GM18508 (cell line): Measurements from ENCODE around the gene RBFOX2.
"Not testable (repeated sequence)": the region's sequence is repeated elsewhere in the genome, so short reads cannot be mapped to it uniquely, and the experiment has no call there.

Source experiments
- ATAC-seq: cut with Tn5 transposase; IDR thresholded peaks from one replicate; pipeline ENCODE4 v1.9.1; 2021; ENCODE audit warnings: moderate number of reproducible peaks; ENCODE audit not compliant: insufficient read depth, unreplicated experiment

Gene RBFOX2

DNA sequence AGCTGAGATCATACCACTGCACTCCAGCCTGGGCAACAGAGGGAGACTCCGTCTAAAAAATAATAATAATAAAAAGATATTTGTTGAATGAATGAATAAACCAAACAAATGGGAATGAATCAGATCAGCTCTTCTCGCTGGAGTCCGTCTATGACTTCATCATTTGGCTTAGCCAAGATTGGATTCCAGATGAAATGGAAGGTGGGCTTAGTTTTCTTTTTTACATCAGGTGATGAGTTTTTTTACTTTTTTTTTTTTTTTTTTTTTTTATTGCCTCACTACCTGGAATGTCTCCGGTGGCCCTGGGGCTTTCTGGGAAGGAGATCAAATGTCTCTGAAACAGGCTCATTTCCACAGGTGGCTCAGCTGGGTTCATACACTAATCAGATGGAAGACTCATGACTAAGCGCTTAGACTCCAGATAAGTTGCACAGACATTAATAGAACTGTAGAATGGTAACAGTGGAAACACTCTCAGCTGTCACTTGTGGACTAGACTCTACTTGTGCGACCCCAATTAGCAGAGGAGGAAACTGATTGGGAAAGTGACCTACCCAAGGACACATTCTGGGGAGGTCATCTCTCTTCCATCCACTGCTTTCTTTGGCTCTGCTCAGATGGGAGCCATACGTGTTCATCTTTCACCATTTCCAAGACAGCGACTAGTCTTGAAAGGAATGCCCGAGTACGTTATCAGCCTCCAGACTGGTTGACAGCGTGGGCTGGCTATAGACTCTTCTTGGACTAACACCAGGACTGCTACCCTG, 20.5 kb upstream of the RBFOX2 start:
- no peak for ATAC-seq

DNA sequence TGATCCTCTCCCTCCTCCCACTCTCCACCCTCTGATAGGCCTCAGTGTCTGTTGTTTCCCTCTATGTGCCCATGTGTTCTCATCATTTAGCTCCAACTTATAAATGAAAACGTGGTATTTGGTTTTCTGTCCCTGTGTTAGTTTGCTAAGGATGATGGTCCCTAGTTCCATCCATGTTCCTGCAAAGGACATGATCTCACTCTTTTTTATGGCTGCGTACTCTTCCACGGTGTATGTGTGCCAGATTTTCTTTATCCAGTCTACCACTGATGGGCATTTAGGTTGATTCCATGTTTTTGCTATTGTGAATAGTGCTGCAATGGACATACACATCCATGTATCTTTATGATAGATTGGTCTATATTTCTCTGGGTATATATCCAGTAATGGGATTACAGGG, 15.9 kb upstream of the RBFOX2 start:
- ATAC-seq = not testable (repeated sequence)

DNA sequence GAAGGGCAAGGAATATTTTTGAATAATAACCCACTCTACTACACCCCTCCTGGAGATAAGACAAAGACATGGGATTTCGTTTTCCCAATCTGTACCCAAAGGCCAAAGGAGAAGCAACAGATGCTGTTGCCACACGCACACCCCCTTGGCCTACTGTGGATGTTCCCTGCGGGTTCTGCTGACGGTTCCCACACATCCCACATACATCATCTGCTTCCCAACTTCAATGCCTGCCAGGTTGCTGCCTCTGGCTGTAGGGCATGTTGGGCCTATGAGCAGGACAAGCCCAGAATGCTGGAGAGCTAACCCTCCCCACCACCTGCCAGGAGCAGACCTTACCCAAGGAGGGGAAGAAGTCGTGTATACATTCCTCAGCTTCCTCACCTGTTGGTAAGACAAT, 13.6 kb upstream of the RBFOX2 start:
- ATAC-seq = no peak

DNA sequence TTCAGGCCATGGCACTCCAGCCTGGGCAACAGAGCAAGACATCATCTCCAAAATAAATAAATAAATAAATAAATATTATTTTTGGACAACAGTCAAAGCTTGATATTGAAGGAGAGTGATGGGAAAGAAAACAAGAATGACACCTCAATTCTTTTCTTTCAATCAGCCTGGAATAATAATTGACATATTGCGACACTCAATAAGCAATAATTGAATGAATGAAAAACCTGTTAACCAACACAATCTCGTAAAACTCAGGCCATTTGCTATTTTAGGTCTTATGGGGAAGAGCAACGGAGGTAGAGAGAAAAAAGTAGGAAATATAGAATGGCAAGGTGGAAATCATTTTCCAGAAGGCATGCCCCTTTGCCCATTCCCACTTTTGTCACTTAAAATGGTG, 10.5 kb upstream of the RBFOX2 start:
- no peak for ATAC-seq

DNA sequence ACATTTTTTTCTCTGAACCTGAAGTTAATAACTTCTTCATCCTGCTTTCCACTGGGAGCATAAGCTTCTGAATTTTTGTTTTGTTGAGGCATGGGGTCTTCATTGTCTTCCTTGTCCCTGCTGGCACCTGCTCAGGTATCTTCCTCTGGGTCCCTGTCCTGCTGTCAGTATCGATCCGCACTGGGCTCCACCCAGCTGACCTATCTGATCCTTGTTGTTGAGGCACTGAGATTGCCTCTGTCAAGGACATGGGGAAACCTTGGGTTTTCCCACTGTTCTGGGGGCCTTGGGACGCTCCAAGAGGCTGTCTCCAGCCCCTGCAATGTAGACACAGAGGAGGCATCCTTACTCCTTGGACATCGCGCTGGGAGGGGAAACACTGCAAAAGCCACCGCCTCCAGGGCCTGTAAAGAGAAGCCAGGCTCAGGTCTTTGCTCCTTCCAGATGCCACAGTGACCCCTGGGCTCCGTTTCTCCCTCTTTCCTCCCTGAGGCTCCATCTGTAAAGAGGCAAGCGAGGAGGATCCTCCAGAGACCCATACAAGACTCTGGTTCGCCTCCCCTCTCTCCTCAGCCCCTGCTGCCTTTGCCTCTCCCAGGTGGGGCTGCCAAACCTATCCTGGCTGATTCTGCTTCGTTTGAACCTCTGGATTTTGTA, 8.6 kb upstream of the RBFOX2 start:
- ATAC-seq = no peak

DNA sequence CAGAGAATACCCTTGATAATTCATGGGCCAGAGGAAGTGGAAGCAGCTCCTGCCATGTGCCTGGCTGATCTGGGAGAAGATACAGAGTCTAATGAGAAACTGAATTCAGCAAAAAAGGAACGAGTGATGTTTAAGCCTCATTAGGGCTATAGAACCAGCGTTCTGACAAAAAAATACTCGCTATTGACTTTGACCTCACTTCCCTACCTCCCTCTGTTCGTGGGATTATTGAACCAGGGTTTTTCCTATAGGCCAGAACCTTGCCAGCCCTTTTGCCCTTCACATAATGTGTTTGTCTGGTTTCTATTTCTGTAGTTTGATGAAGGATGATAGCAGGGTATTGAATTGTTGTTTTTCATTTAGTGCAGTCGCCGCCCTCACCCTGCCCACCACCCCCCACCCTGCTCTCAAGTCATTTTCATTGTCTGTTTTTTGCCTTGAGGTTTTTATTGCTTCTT, 7.6 kb upstream of the RBFOX2 start:
- no peak for ATAC-seq

DNA sequence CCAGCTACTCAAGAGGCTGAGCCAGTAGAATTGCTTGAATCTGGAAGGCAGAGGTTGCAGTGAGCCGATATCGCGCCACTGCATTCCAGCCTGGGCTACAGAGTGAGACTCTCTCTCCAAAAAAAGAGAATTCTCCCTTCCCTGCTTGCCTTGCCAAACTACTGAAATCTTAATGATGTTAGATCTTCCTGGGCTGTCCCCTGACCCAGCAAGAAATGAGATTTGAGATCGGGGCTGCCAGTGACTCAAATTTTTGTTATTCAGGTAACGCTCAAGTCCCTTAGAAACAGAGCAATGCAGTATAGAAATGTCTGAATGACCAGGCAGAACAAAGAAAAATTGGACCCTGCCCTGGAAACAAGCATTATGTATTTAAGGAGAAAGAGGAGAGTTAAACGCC, 4.0 kb upstream of the RBFOX2 start:
- ATAC-seq = no peak

DNA sequence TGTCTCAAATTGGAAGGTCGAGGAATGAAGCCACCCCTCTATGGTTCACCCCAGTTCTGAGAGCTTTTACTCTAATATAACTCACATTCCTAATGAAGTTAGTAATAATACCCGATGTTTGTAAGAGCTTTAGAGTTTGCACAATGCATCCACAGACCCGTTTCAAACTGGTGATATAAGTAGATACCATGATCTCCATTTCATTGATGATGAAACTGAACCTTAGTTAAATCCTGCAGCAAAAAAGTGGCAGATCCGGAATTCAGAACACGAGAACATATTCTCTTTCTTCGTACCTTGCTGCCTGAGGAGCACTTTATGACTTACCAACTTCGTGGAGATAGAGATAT, 757 bp upstream of the RBFOX2 start:
- ATAC-seq = no peak

DNA sequence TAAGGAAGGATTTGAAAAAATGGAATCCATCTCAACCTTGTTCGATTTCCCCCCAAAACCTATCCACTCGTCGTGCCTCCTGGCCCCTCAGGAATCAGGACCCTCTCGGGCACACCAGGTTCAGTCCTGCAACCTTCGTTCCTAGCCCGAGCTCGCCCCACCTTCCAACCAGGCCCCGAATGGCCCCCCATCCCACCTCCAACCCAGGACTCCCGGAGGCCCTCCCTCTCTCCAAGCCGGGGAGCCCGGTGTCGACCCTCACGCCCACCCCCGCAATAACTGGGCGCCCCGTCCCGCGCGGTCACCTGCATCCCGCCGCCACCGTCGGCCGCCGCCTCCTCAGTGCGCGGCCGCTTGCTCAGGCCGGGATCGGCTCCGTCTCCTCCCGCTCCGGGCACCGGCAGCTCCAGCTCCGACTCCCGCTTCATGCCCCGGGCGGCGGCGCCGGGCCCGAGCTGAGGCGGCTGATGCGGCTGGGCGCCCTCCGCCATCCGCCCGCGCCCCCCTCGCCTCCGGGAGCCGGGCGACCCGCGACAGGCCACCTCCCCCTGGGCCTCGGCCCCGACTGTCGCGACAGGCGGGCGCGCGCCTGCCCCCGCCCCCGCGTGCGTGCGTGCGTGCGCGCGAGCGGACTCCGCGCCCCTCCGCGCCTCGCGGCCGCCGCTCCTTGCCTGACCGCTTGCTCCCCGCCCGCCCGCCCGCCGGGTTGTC, 534 bp downstream of the RBFOX2 start:
- ATAC-seq = no peak

DNA sequence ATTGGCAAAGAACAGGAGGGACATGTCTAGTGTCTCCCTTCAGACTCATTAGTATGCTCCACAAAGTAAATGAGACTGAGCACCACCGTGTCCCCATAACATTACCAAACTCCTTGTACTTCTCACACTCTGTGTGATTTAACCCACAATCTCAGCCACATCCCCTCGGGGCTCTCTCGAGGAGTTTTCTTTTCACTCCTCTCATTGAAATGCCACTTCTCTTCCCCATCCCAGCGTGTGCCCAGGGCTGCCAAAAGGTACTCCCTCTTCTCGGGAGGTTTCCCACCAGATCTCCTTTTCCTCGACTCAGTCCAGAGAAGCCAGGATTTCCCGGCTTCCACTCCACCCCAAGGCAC, 1.1 kb downstream of the RBFOX2 start:
- ATAC-seq = no peak

DNA sequence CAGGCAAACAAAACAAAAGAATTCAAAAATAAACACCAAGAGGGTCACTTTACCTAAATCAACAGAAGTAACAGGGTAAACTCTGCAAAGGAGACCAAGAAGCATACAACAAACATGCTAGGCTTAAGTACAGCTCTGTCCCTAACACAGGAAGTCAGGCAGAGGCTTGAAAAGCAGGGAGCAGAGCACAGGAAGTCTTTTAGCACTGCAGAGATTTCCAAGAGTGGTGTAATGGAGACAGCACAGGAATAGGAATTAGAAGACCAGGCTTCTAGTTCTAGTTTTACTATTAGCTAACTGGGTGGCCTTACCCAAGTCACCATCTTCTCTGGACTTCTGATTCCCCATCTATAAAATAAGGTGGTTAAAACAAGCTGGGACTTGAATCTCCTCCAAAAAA, 1.9 kb downstream of the RBFOX2 start:
- ATAC-seq = no peak

DNA sequence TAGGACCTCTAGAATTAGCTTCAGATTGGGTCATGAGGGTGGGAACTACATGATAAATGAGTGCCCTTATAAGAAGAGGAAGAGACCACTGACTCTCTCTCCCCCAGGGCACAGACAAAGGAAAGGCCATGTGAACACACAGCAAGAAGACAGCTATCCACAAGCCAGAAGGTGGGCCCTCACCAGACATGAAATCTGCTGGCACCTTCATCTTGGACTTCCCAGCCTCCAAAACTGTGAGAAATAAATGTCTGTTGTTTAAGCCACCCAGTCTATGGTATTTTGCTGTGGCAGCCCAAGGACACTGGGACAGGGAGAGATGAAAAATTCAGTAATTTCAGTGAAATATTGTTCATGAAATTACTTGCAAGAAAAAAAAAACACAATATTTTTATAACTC, 5.9 kb downstream of the RBFOX2 start:
- no peak for ATAC-seq

DNA sequence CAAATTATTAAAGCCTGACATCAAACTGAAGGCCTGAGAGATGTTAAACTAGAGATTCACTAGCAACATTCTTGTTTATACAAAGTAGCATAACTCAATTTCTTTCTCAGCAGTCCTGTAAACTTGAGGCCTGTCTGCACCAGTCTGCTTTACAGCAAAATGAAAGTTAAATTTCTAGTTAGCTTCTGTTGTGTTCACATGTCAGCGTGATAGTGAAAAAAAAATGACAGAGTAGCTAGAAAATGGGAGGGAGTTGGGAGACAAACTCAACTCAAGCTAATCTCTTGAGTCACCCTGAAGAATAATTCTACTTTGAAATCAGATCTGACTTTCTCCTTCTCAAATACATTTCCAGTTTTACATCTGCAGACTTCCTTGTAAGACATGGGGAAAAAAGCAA, 6.5 kb downstream of the RBFOX2 start:
- ATAC-seq = no peak

DNA sequence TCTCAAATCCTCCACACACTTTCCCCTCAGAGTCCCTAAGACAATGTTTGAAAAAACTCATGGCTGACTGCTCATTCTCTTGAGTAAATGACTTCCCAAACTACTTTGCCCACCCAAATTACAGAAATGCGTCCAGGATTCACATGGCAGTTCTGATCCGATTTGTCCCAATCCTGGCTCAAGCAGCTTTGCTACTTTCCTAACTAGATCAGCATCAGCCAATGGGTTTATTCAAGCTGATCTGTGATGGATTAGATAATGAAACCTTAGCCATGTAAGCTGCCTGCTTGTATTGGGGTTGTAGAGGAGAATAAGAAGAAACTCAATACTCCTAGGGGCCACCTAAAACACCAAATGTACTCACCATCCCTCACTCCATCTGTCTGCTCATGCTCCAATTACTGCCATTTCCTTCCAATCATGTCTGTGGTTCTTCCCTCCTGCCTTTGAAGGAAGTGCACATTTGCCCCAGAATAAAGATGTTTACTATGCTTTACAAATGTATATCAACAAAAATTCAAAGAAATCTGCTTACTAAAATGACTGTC, 6.9 kb downstream of the RBFOX2 start:
- ATAC-seq = no peak

DNA sequence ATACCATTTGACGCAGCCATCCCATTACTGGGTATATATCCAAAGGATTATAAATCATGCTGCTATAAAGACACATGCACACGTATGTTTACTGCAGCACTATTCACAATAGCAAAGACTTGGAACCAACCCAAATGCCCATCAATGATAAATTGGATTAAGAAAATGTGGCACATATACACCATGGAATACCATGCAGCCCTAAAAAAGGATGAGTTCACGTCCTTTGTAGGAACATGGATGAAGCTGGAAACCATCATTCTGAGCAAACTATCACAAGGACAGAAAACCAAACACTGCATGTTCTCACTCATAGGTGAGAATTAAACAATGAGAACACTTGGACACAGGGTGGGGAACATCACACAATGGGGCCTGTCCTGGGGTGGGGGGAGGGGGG, 7.8 kb downstream of the RBFOX2 start:
- not testable (repeated sequence) for ATAC-seq

DNA sequence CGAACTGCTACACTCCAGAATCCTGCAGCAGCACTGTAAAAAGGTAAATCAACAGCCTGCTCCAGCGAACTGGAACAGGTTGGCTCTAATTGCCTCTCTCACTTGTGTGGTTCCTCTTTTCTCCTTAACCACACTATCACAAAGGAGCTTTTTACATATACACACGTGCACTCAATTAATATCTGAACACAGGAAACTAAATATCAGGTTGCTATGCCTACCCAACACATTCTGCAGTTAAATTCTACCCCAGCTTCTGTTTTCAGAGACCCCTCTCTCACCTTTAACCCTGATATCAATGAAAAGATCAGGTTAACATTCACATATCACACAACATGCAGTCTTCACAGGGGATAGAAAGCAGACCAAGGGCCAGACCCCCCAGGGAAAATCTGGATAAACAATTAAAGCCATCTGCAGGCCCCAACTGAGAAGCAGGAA, 11.0 kb downstream of the RBFOX2 start:
- no peak for ATAC-seq

DNA sequence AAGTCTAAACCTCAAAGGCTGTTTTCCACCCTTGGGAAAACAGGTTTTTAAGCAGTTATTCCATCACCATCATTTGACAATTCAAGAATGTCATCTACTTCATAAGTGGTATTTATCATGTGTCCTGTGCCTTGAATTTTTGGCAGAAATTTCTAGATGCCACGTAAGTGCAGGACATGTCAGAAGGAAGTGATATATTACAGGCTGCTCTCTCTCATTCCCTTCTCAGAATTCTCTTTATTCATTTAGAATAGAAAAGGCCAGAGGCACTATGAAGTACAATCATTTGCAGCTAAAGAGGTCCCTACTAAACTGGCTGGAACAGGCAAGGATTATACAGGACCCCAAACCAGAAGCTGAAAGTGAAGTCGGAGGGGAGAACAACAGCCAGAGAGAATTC, 11.9 kb downstream of the RBFOX2 start:
- ATAC-seq = no peak

DNA sequence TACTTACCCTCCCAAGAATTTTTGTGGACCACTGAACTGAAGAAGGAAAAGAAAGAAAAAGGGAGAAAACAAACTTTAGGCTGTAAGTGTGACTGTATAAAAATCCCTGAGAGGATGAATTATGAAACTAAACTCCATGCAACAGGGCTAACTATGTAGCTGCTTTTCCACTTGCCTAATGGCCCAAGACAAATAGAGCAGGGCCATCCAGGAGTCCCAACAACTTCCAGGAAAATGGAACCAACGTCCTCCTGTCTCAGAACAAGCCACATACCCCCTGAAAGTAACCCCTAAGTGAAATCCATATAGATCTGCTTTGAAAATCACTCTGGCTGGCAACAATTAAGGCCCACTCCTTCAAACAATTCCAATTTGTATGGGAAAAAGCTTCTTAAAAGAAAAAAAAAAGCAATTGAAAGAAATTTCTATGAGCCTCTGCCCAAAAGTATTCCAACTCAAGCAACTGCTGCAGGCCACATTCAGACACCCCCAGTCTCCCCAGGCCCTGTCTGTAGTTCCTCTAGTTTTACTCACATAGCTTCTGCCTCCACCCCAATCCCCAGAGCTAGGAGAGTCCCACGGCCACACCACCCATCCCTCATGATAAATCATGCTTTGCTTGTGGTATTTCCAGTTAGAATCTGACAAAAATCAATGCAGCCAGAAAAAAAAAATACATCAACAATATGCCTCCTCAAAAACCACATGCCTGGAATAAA, 12.7 kb downstream of the RBFOX2 start:
- no peak for ATAC-seq

DNA sequence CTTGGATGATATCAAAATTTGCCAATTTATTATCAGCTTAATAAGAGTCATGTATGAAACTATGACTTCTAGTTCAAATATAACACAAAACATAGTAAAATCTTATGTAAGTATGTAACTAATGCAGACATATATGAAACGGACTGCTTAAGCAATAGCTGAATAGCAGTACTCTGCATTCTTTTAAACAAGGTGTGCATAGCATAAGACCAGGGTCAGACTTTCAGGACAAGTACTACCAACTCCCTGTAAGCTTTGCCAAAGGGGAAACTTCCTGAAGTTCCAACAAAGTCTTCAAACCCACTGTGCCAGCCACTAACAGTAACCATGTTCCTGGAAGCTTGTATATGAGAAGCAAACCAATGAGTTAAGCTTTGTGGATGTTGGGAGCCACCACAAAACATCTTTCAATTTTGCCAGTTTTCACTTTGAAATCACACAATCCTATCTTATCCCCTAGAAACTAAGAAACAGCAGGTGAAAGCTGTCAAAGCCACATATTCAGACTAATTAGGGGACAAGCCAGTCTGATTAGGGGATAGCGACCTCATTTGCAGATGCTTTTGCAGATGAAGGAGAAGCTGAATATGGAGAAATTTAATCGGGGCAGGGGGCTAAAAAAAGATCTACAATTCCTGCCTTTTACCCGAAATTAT, 13.3 kb downstream of the RBFOX2 start:
- ATAC-seq = no peak

DNA sequence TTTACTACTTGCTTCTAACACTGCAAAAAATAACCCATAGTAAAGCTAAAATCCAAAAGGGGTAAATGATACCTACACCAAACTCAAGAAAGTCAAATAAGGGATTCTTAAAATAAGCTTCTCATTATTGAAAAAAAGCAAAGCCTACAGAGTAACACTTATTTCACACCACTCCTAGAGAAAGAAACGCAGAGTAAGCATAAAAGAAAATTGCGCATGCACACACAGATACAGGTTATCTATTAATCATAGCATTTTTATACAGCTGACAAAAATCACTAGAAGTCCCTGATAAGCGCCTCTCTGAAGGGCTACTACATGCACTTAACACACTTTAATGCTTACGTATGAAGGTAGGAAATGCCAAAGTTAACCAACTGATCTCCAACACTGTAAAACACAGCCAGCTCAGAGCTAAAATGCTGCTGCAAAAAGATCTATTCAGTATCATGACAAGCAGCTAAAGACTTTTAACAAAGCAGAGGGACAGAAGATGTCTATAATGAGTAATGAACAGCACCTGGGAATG, 14.0 kb downstream of the RBFOX2 start:
- ATAC-seq = no peak
